HG02852 (cell line): ENCODE measurements around the gene TMEM53.
"Not testable (repeated sequence)": the region's sequence is repeated elsewhere in the genome, so short reads cannot be mapped to it uniquely, and the experiment has no call there.

Experiments used
- ATAC-seq: cut with Tn5 transposase; IDR thresholded peaks from one replicate; pipeline ENCODE4 v1.9.1; 2021; ENCODE audit warnings: mild to moderate bottlenecking, moderate library complexity; ENCODE audit not compliant: unreplicated experiment

The TMEM53 gene

GRCh38 chr1:44673675-44674112, 587 bp downstream of the TMEM53 start:
- ATAC-seq, result peak; percentile 2

- ATAC-seq, result no peak
Observed at GRCh38 chr1:44672961-44673674, 1.2 kb downstream of the TMEM53 start.

DNA sequence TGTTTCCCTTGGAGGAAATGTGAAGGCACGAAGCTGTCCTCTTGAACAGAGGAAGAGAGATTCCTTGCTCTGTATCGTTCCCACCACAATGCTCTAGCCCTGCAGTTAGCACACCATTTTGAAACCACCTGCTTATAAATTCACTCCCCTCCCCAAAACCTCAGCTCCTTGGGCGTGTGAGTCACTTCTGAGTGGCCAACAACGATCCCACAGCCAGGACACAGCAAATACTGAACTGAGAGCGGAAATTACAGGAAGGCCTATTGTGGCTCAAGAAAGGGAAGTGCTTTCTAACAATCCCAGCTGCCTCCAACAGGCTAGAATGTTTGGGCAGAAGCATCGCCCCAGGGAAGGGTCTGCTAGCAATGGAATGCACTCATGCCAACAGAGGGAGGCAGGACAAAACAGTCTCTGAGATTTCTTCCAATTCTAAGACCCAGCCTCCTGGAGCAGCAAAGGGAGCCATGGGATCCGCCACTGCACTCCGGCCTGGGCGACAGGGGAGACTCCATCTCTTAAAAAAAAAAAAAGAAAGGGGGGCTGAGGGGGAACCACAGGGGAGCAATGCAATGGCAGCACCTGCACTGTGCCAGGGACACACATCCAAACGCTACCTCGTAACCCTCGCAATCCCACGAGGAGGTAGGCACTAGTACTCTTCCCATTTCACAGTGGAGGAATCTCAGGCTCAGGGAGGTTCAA, 1.9 kb downstream of the TMEM53 start:
- ATAC-seq, result peak; percentile 18

GRCh38 chr1:44670751-44671640, 3.3 kb downstream of the TMEM53 start:
- no peak for ATAC-seq

DNA sequence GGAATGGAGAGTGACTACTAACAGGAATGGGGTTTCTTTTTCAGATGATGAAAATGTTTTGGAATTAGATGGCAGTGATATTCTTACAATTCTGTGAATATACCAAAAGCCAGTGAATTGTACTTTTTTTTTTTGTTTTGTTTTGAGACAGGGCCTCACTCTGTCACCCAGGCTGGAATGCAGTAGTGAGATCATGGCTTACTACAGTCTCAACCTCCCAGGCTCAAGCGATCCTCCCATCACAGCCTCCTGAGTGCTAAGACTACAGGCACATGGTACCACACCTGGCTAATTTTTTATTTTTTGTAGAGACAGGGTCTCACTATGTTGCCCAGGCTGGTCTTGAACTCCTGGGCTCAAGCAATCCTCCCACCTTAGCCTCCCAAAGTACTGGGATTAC, 7.6 kb downstream of the TMEM53 start:
- not testable (repeated sequence) for ATAC-seq

DNA sequence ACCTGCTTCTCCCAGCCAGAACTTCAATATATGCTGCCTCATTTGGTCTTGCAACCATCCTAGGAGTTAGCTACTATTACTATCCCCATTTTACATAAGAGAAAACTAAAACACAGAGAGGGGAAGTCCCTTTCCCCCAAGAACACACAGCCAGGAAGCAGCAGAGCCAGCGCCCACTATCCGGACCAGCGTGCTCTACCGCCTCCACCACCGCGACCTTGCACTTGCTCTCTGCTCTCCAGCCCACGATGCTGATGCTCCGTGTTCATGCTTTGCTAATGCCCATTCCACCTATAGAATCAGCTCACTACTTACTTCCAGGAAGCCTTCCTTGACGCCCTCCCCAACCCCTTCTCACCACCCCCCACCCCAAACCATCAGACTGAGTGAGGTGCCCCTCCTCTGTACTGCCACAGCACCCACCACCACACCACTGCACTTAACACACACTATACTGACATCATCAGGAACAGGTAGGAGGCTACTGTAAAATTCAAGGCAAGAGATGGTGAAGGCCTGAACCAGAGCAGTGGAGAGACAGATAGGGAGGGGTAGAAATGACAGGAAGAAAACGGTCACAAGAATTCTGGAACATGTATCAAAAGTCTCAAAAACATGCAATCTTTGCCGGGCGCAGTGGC, 9.4 kb downstream of the TMEM53 start:
- ATAC-seq, result peak; percentile 68

DNA sequence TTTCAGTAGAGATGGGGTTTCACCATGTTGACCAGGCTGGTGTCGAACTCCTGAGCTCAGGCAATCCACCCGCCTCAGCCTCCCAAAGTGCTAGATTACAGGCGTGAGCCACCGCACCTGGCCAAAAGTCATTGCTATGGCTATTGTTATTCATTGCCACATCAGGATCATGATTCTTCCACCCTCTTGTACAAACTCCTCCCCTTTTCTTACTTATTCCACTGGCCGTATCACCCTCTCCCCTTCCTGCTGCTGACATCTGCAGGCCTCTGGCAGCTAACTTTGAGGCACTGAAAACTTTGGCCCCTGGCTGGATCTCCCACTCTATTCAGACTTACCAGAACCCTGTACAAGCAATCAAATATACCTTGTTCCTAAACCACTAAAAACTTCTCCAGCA, 10.9 kb downstream of the TMEM53 start:
- ATAC-seq, result no peak

- ATAC-seq, result no peak
Observed at GRCh38 chr1:44662683-44663030, 11.6 kb downstream of the TMEM53 start.

DNA sequence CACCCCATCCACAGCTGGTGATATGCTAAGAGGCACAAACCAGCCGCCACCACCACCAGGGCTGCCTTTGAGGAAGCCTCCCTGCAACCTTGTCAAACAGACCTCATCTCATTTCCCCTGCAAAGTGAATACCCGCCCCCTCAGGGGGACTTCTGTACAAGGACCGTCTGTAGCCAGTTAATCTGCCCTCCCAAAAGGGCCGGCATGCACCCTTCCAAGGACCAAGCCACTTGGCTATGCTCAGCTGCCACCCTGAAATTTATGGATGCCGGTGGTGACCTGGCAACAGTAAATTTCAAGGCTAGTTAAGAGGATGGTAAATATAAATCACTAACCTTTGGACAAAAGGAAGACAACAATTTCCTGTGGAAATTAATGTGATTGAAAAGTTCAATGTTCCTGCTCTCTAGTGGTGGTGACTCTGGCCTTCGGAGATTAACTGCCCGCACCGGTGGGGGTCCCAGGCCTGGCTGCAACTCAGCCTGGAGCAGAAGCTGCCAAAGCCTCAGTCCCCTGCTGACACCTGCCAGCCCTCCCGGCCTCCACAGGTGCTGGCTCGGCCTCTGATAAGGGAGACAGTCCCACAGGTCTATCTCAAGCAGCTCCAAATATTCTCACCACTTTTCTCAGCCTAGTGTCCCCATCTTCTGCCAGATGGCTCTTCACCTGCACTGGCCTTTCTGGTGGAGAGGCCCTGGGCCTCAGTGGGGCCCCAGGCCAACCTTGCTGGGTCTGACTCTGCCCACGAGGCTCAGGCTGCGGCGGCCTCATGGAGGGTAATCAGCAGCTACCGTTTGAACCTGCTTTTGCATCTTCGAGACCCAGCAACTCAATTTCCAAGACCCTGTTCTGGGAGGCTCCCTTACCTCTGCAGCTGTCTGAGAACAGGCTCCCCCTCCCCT, 12.2 kb downstream of the TMEM53 start:
- ATAC-seq, result no peak

DNA sequence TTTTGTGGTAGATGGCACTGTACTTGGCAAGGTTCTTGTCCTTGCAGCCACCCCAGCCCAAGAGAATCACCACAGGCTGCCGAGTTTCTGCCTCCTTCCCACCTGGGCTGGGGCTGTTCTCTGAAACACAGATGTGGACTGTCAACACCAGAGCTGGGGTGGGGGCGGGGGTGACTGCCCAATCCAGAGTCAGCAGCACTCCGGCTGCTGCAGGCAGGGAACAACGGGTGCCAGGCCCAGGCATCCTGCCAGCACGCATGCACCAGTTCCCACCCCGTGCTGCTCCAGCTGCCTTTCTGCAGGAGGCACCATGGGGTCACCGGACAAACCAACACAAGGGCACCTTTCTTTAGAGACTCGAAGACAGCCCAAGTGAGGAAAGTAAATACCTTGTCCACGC, 14.1 kb downstream of the TMEM53 start:
- ATAC-seq, result no peak

DNA sequence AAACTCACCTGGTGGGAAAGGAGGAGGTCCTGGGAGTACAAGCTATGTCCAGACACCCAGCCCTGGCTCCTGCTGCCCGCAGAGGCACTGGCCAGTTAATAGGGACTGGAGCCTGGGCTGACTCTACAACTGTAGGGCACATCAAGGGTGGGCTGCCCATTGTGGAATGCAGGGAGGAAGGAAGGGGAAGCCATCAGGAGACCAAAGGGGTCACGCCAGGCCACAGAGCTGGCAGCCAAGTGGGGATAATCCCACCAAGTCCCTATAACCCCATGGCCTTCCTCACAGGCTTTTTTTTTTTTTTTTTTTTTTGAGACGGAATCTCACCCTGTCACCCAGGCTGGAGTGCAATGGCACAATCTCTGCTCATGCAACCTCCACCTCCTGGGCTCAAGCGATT, 14.7 kb downstream of the TMEM53 start:
- ATAC-seq, result no peak

DNA sequence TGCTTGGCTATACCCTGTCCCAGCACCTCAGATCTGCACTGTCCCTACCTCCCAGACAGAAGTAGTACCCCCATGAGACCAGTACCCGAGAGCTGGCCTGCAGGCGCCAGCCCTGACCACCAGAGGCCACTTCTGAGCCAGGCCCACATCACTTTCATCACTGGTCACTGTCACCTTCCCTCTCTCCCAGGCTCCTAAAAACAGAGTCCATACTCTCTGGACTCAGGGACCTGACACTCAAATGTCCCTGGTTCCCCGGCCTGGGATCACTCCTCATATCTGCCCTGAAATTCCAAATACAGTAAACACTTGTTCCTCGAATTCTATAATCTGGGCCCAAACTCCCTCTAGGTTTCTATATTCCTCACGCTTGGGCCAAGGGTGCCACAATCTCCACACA, 18.7 kb downstream of the TMEM53 start:
- no peak for ATAC-seq

GRCh38 chr1:44654621-44655187, 19.6 kb downstream of the TMEM53 start:
- no peak for ATAC-seq

DNA sequence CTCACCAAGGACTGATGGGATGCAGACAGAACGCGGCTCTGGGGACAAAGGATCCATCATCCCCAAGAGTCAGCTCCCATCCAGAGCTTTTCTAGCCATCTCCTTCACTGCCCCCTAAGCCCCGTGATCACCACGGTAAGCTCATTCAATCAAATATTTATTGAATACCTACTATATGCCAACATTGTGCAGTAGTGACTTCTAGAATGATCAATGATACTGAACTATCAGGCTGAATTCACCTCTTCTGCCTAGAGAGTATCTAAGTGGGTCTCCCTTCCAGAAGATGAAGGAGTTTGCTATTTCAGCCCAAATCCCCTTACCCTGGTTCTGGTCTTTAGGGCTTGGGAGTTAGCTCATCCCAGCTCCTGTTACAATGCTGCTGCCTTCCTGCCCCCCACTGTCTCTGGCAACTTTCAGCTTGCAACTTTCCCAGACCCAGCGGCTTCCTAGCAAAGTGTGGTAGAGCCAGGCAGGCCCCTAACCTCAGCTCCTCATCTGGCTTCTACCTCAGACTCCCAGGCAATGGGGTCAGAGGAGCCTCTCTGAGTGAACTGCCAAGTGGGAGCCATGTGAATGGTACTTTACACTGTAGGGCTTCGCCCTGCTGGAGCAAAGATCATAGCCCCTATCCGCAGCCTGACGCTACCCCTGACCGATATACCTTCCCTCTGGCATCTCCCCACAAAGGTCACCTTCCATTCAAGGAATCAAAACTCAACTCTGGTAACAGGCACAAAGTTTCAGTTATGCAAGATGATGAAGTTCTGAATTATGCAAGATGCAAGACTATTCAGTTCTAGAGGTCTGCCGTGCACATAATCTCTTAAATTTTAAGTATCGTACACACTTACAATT, 20.9 kb downstream of the TMEM53 start:
- ATAC-seq, result no peak

GRCh38 chr1:44652445-44653106, 21.7 kb downstream of the TMEM53 start:
- ATAC-seq, result no peak

DNA sequence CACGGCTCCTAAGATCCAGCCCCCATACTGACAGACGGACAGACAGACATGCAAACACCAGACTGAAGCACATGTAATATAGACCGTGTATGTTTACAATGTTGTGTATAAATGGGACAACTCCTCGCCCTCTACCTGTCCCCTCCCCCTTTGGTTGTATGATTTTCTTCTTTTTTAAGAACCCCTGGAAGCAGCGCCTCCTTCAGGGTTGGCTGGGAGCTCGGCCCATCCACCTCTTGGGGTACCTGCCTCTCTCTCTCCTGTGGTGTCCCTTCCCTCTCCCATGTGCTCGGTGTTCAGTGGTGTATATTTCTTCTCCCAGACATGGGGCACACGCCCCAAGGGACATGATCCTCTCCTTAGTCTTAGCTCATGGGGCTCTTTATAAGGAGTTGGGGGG, 23.2 kb downstream of the TMEM53 start:
- ATAC-seq, result no peak

DNA sequence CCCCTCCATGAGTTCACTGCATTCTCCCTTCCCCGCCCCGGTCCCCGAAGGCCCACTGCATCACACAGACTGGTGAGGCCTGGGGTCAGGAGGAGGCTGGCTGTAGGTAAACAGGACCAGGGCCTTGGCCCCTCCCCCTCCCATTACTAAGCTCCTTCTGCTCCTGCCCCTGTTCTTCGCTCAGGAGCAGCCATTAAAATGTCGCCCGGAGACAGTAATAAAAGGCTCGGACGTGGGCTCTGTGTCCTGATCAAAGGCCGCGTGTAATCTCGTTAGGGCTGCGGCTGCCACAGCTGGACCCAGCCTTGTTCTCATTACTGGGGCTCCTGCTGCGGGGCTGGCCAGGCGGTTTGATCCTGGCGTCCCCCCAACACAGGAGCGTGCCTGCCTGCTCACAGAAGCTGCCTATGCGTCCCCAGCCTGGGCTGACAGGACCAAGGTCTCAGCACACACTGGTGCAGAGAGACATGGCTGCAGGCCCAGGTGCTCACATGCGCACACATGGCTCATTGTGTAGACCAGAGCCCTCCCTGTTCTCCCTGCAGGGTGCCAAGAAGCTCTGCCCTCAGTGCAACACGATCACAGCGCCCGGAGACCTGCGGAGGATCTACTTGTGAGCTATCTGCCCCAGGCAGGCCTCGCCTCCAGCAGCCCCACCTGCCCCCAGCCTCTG, 24.0 kb downstream of the TMEM53 start:
- ATAC-seq, result no peak

GRCh38 chr1:44649788-44650158, 24.5 kb downstream of the TMEM53 start:
- no peak for ATAC-seq
